ENCODE measurements around the gene PADI4. TPM values are rescaled to one million over a fixed set of nuclear protein-coding genes. Genes with fewer than 3 reads are reported as not detected.
A peak's percentile ranks its signal among the peaks of the same experiment; 100 is the strongest.

PADI4 gene
- total RNA-seq, 1 donor: not detected

- TF ChIP-seq CTCF (IDR thresholded peaks at IDR 0.05; ENCODE audit: insufficient read depth, low read length): no peak
- DNase-seq (ENCODE audit: low read depth): no peak
Observed at GRCh38 chr1:17280894-17281293, 27.1 kb upstream of the PADI4 start.

GRCh38 chr1:17281775-17282181, 26.2 kb upstream of the PADI4 start:
- no peak for DNase-seq (ENCODE audit: low read depth)
- TF ChIP-seq CTCF (IDR thresholded peaks at IDR 0.05; ENCODE audit: insufficient read depth, low read length): no peak

More at GRCh38 chr1:17280894-17281293, 27.1 kb upstream of the PADI4 start:
- no peak overlapping the region for H3K4me3 ChIP-seq (ENCODE audit: low read depth, low read length)

GRCh38 chr1:17282836-17283235, 25.2 kb upstream of the PADI4 start:
- no peak overlapping the region for H3K4me3 ChIP-seq (ENCODE audit: low read depth, low read length)
- no peak for TF ChIP-seq CTCF (IDR thresholded peaks at IDR 0.05; ENCODE audit: insufficient read depth, low read length)
- DNase-seq (ENCODE audit: low read depth): no peak

More at GRCh38 chr1:17281775-17282181, 26.2 kb upstream of the PADI4 start:
- no peak overlapping the region for H3K4me3 ChIP-seq (ENCODE audit: low read depth, low read length)

- no peak overlapping the region for H3K4me3 ChIP-seq (ENCODE audit: low read depth, low read length)
- no peak for TF ChIP-seq CTCF (IDR thresholded peaks at IDR 0.05; ENCODE audit: insufficient read depth, low read length)
- DNase-seq (ENCODE audit: low read depth): no peak
Observed at GRCh38 chr1:17286646-17287045, 21.4 kb upstream of the PADI4 start.

- TF ChIP-seq CTCF (IDR thresholded peaks at IDR 0.05; ENCODE audit: insufficient read depth, low read length): no peak
- H3K4me3 ChIP-seq (ENCODE audit: low read depth, low read length): no peak overlapping the region
- DNase-seq (ENCODE audit: low read depth): peak; percentile 79
Observed at GRCh38 chr1:17287130-17287776, 20.7 kb upstream of the PADI4 start.

GRCh38 chr1:17289721-17290120, 18.3 kb upstream of the PADI4 start:
- no peak overlapping the region for H3K4me3 ChIP-seq (ENCODE audit: low read depth, low read length)
- TF ChIP-seq CTCF (IDR thresholded peaks at IDR 0.05; ENCODE audit: insufficient read depth, low read length): no peak
- DNase-seq (ENCODE audit: low read depth): peak; percentile 59

GRCh38 chr1:17290553-17290952, 17.4 kb upstream of the PADI4 start:
- DNase-seq (ENCODE audit: low read depth): no peak
- TF ChIP-seq CTCF (IDR thresholded peaks at IDR 0.05; ENCODE audit: insufficient read depth, low read length): no peak
- no peak overlapping the region for H3K4me3 ChIP-seq (ENCODE audit: low read depth, low read length)

All from fibroblast of the aortic adventitia (primary cell).